ENCODE data around the gene DDX1. TPM values are rescaled to one million over a fixed set of nuclear protein-coding genes. Genes with fewer than 3 reads are reported as not detected.

DDX1 gene
- total and polyA plus RNA-seq, 4 donors, result 73.6 to 82.6 (median 77.8) TPM

DNA sequence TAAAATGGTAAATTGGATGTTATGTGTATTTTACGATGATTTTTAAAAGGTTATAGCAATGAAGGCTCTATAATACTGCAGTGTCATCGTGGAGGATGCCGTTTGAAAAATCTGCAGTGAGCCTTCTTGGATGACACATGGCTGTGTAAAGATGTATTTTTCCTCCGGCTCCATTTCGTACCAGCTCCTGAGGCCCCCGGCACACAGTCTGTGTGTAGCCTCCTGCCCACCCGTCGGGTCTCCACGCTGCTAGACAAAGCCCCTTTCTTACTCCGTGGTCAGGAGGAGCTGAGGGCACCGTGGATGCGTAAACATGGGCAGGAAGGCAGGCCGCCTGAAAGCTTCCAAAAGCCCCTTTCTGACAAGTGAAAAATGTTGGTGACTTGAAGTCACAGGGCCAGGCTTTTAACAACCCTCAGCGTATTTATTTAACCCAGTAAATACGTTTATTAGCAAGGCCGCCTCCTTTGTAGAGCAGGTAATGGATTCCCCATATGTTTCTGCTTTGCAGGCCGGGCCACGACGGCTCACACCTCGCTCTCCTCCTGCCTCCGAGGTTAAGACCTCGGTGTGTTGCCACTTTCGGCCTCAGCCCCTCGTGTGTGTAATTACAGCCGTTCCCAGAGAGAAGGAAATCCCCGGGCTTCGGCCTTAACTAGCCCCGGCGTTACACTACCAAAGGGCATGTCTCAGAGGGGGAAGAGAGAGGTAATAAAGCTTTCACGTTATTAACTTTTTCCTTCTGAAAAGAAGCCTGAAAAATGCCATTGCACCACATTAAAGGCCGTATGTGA, 72.8 kb downstream of the DDX1 start:
- DNase-seq (no peak), ATAC-seq (ENCODE audit: low FRiP score) (no peak)

GRCh38 chr2:15665067-15665942, 73.6 kb downstream of the DDX1 start:
- no peak for ATAC-seq (ENCODE audit: low FRiP score)
- H3K27ac ChIP-seq (ENCODE audit: low read depth in 1 of 2, low read length in 2 of 2), result no peak overlapping the region
- no peaks in the 10 kb centered on the region for H3K4me1 ChIP-seq (ENCODE audit: control insufficient read depth in 1 of 2, insufficient read depth in 2 of 2, low read length in 2 of 2)
- H3K4me3 ChIP-seq (ENCODE audit: low read length in 2 of 2), result no peak overlapping the region
- no peaks in the 10 kb centered on the region for H3K9me3 ChIP-seq (ENCODE audit: control insufficient read depth, low read length)
- H3K36me3 ChIP-seq (ENCODE audit: control insufficient read depth in 1 of 2, insufficient read depth in 2 of 2, low read length in 1 of 2), result no peaks in the 10 kb centered on the region
- 83 to 88% methylated on average over 22 of the region's 22 CpGs for WGBS, 2 donors
- intact Hi-C loops (cut with DNase I), result no loop called here
- no peaks in the 10 kb centered on the region for H3K27me3 ChIP-seq (ENCODE audit: control insufficient read depth in 1 of 2, insufficient read depth in 2 of 2, low read length in 1 of 2)
- DNase-seq, result no peak

More for the DNA sequence above, 72.8 kb downstream of the DDX1 start:
- intact Hi-C loops (cut with DNase I), result no loop called here
- Histone ChIP-seq H3K27ac (ENCODE audit: low read depth in 1 of 2, low read length in 2 of 2) (no peak overlapping the region), H3K9me3 (ENCODE audit: control insufficient read depth, low read length) (no peaks in the 10 kb centered on the region), H3K4me3 (ENCODE audit: low read length in 2 of 2) (no peak overlapping the region), H3K36me3 (ENCODE audit: control insufficient read depth in 1 of 2, insufficient read depth in 2 of 2, low read length in 1 of 2) (no peaks in the 10 kb centered on the region), H3K4me1 (ENCODE audit: control insufficient read depth in 1 of 2, insufficient read depth in 2 of 2, low read length in 2 of 2) (no peaks in the 10 kb centered on the region), H3K27me3 (ENCODE audit: control insufficient read depth in 1 of 2, insufficient read depth in 2 of 2, low read length in 1 of 2) (no peaks in the 10 kb centered on the region)
- 67 to 79% methylated on average over 31 of the region's 31 CpGs for WGBS, 2 donors

DNA sequence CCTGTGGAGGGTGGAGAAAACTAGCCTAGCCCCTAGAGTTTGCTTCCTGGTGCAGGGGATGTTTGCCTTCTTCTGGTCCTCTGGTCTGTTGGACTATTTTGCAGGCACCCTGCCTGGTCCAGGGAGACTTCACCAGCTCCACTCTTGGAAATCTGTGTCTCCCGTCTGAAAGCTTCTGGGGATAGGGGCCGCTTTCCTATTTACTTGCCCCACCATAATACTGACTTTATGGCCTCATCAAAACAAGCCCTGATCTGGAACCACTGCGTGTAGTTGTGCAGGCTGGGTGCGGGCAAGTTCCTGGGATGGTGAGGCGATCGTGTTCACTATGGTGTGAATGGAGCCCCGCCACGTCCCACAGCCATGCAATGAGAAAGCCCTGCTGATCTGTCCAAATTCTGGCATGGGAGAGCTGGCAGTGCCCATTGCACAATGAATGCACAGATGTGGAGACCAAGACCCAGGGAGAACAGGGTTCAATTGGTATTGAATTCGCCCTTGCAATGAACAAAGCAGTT, 74.3 kb downstream of the DDX1 start:
- H3K36me3 ChIP-seq (ENCODE audit: control insufficient read depth in 1 of 2, insufficient read depth in 2 of 2, low read length in 1 of 2), result no peaks in the 10 kb centered on the region
- no peak overlapping the region for H3K27ac ChIP-seq (ENCODE audit: low read depth in 1 of 2, low read length in 2 of 2)
- no peaks in the 10 kb centered on the region for H3K4me1 ChIP-seq (ENCODE audit: control insufficient read depth in 1 of 2, insufficient read depth in 2 of 2, low read length in 2 of 2)
- no peaks in the 10 kb centered on the region for H3K27me3 ChIP-seq (ENCODE audit: control insufficient read depth in 1 of 2, insufficient read depth in 2 of 2, low read length in 1 of 2)
- ATAC-seq (ENCODE audit: low FRiP score) (no peak), DNase-seq (no peak)
- WGBS, 2 donors, result 96 to 97% methylated on average over 9 of the region's 9 CpGs
- intact Hi-C loops (cut with DNase I), result no loop called here
- no peaks in the 10 kb centered on the region for H3K9me3 ChIP-seq (ENCODE audit: control insufficient read depth, low read length)
- H3K4me3 ChIP-seq (ENCODE audit: low read length in 2 of 2), result no peak overlapping the region

- ATAC-seq (ENCODE audit: low FRiP score), result no peak
- intact Hi-C loops (cut with DNase I), result no loop called here
- 45 to 54% methylated on average over 16 of the region's 16 CpGs for WGBS, 2 donors
Measured at GRCh38 chr2:15666861-15667808, 75.5 kb downstream of the DDX1 start.

DNA sequence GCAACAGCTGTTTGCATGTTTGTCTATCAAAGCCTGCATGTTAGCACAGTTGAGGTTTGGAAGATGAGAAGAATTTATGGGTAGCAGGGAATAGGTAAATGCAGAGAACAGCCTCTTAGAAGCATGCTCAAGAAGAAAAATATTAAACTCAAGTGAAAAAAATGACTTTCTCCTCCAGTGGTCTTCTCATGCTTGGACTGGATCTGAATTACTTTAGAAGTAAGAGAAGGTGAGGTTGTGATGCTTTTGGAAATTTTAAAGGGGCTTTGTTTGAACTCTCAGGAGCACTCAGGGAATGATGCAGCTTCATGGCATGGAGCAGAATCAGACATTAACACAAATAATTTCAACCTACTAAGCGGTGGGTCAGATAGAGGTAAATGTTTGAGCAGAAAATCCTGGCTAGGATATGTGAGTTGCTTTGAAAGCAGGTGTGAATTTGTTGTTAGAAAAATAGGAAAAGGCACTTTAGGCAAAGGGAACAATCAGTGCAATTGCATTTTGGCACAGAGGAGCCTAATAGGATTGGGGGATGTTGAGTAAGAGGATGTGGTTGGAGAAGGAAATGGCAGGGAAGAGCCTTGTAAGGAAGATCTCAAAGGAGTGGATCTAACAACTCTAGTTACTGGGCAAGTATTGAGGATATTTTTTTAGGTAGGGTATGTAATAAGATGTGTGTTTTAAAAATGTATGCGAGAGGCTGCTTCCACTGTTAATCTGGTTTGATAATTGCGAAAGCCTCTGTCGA, 76.3 kb downstream of the DDX1 start:
- DNase-seq (no peak), ATAC-seq (ENCODE audit: low FRiP score) (no peak)
- H3K4me1 ChIP-seq (ENCODE audit: control insufficient read depth in 1 of 2, insufficient read depth in 2 of 2, low read length in 2 of 2), result no peaks in the 10 kb centered on the region
- no peak overlapping the region for H3K27ac ChIP-seq (ENCODE audit: low read depth in 1 of 2, low read length in 2 of 2)
- 92 to 96% methylated on average over 4 of the region's 4 CpGs for WGBS, 2 donors
- H3K27me3 ChIP-seq (ENCODE audit: control insufficient read depth in 1 of 2, insufficient read depth in 2 of 2, low read length in 1 of 2), result no peaks in the 10 kb centered on the region
- H3K36me3 ChIP-seq (ENCODE audit: control insufficient read depth in 1 of 2, insufficient read depth in 2 of 2, low read length in 1 of 2), result no peaks in the 10 kb centered on the region
- intact Hi-C loops (cut with DNase I), result no loop called here
- peaks cover 2% of the 10 kb centered on the region for H3K9me3 ChIP-seq (ENCODE audit: control insufficient read depth, low read length)
- no peak overlapping the region for H3K4me3 ChIP-seq (ENCODE audit: low read length in 2 of 2)

More at GRCh38 chr2:15666861-15667808, 75.5 kb downstream of the DDX1 start:
- DNase-seq, result no peak
- H3K4me3 ChIP-seq (ENCODE audit: low read length in 2 of 2), result no peak overlapping the region
- H3K4me1 ChIP-seq (ENCODE audit: control insufficient read depth in 1 of 2, insufficient read depth in 2 of 2, low read length in 2 of 2), result no peaks in the 10 kb centered on the region
- H3K27me3 ChIP-seq (ENCODE audit: control insufficient read depth in 1 of 2, insufficient read depth in 2 of 2, low read length in 1 of 2), result no peaks in the 10 kb centered on the region
- H3K27ac ChIP-seq (ENCODE audit: low read depth in 1 of 2, low read length in 2 of 2), result no peak overlapping the region
- H3K9me3 ChIP-seq (ENCODE audit: control insufficient read depth, low read length), result no peaks in the 10 kb centered on the region
- no peaks in the 10 kb centered on the region for H3K36me3 ChIP-seq (ENCODE audit: control insufficient read depth in 1 of 2, insufficient read depth in 2 of 2, low read length in 1 of 2)

- intact Hi-C loops (cut with DNase I), result no loop called here
- Histone ChIP-seq H3K4me1 (ENCODE audit: control insufficient read depth in 1 of 2, insufficient read depth in 2 of 2, low read length in 2 of 2) (no peaks in the 10 kb centered on the region), H3K4me3 (ENCODE audit: low read length in 2 of 2) (no peak overlapping the region), H3K36me3 (ENCODE audit: control insufficient read depth in 1 of 2, insufficient read depth in 2 of 2, low read length in 1 of 2) (no peaks in the 10 kb centered on the region), H3K27me3 (ENCODE audit: control insufficient read depth in 1 of 2, insufficient read depth in 2 of 2, low read length in 1 of 2) (no peaks in the 10 kb centered on the region), H3K27ac (ENCODE audit: low read depth in 1 of 2, low read length in 2 of 2) (no peak overlapping the region), H3K9me3 (ENCODE audit: control insufficient read depth, low read length) (peaks cover 2% of the 10 kb centered on the region)
- ATAC-seq (ENCODE audit: low FRiP score), result no peak
- no peak for DNase-seq
- WGBS, 2 donors, result 38 to 50% methylated on average over 10 of the region's 10 CpGs
Measured at GRCh38 chr2:15668611-15669305, 77.1 kb downstream of the DDX1 start.

- WGBS, 2 donors, result 83 to 90% methylated on average over 6 of the region's 6 CpGs
- no peaks in the 10 kb centered on the region for H3K27me3 ChIP-seq (ENCODE audit: control insufficient read depth in 1 of 2, insufficient read depth in 2 of 2, low read length in 1 of 2)
- DNase-seq (no peak), ATAC-seq (ENCODE audit: low FRiP score) (no peak)
- H3K36me3 ChIP-seq (ENCODE audit: control insufficient read depth in 1 of 2, insufficient read depth in 2 of 2, low read length in 1 of 2), result no peaks in the 10 kb centered on the region
- H3K27ac ChIP-seq (ENCODE audit: low read depth in 1 of 2, low read length in 2 of 2), result no peak overlapping the region
- H3K4me3 ChIP-seq (ENCODE audit: low read length in 2 of 2), result no peak overlapping the region
- peaks cover 2% of the 10 kb centered on the region for H3K9me3 ChIP-seq (ENCODE audit: control insufficient read depth, low read length)
- intact Hi-C loops (cut with DNase I), result no loop called here
- no peaks in the 10 kb centered on the region for H3K4me1 ChIP-seq (ENCODE audit: control insufficient read depth in 1 of 2, insufficient read depth in 2 of 2, low read length in 2 of 2)
Measured at GRCh38 chr2:15669375-15669910, 77.8 kb downstream of the DDX1 start.

Data from aorta (tissue), 5 donors.